HuH-7.5 (cell line): ENCODE results near the gene PTTG1IP.

Source experiments
- DNase-seq: peaks from one replicate; pipeline ENCODE4 v3.0.0; 2011; ENCODE audit warnings: low spot score

Gene PTTG1IP

GRCh38 chr21:44909719-44910118 lies 36.2 kb upstream of the PTTG1IP start:
- no peak for DNase-seq

DNA sequence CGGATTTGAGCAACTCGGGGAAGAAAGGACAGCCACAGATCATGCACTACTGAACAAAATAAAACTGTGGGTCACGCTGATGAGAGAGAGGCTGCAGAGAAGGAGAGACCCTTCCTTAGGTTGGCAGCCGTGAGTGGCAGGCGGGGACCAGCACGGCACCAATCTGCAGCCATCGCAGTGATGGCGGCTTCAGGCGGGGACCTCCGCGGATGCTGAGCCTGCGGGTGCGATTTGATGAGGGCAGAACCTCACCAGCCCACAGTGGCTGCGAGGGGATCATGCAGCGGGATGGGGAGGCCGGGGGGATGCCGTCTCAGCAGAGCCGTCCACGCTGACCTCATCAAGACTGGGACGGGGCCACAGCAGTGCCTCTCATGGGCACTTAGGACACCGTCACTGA lies 35.4 kb upstream of the PTTG1IP start:
- DNase-seq = no peak

DNA sequence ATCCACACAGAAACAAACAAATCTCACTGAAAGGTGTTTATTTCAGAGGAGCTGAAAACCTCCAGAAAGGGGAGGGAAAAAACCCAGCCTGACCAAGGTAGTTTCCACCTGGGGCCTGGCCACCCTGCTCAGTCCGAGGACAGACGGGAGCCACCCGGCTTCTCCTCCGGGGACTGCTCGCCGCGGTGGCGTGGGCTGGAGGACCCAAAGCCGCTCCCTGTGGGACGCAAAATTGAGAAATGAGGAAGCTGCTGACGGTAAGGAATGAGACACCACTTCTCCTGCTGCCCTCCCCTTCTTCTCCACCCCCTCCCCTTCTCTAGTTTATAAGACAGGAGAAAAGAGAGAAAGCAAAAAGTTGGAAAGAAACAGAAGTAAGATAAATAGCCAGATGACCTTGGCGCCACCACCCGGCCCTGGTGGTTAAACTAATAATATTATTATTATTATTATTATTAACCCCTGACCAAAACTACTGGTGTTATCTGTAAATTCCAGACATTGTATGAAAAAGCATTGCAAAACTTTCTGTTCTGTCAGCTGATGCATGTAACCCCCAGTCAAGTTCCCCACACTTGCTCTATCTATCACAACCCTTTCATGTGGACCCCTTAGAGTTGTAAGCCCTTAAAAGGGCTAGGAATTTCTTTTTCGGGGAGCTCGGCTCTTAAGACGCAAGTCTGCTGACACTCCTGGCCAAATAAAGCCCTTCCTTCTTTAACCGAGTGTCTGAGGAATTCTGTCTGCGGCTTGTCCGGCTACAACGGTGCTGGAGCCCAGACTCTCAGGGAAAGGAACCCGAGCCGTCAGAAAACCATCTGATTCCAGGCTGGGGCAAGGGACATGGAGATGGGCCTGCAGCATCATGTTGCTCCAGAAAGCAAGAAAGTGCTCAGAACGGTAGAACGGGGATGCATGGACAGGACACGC lies 34.7 kb upstream of the PTTG1IP start:
- no peak for DNase-seq

- no peak for DNase-seq
These were observed 33.9 kb upstream of the PTTG1IP start for GRCh38 chr21:44907225-44907965.

DNA sequence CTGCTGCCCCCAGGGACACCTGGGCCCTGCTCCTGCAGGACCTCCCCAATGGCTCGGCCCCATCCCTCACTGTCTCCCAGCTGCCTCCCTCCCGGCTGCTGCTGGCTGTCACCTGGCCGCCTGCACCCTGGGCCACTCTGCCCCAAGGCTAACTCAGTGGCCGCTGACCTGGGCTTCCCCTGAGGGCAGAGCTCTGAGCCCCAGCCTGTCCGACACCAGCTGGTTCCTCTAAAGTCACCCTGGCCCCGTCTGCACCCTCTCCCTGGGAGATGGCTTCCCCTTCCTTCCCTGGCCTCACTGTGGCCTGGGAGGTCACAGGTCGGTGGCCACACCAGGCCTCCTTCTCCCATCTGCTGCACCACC lies 32.2 kb upstream of the PTTG1IP start:
- DNase-seq = no peak

- DNase-seq = no peak
These were observed 31.7 kb upstream of the PTTG1IP start for GRCh38 chr21:44905016-44905727.

GRCh38 chr21:44904141-44904923 lies 30.8 kb upstream of the PTTG1IP start:
- no peak for DNase-seq

DNA sequence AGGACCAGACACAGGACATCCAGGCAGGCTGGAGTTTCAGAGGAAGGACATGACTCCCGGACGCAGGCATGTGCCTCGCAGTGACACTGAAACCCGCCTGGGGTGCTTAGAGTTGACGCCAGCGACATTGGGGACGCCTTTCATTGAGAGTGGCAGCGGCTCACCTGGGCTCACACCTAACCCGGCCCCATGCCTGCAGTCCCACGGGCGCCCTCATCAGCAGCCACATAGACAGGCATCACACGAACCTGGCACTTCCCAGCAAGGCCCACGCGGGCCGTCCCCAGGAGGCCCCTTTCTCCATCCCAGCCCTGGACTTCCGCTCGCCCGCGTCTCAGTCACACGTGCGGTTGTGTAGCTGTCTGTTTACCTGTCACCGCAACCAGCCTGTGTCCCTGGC lies 30.2 kb upstream of the PTTG1IP start:
- DNase-seq = no peak

- DNase-seq = no peak
These were observed 29.7 kb upstream of the PTTG1IP start for GRCh38 chr21:44903050-44903685.

DNA sequence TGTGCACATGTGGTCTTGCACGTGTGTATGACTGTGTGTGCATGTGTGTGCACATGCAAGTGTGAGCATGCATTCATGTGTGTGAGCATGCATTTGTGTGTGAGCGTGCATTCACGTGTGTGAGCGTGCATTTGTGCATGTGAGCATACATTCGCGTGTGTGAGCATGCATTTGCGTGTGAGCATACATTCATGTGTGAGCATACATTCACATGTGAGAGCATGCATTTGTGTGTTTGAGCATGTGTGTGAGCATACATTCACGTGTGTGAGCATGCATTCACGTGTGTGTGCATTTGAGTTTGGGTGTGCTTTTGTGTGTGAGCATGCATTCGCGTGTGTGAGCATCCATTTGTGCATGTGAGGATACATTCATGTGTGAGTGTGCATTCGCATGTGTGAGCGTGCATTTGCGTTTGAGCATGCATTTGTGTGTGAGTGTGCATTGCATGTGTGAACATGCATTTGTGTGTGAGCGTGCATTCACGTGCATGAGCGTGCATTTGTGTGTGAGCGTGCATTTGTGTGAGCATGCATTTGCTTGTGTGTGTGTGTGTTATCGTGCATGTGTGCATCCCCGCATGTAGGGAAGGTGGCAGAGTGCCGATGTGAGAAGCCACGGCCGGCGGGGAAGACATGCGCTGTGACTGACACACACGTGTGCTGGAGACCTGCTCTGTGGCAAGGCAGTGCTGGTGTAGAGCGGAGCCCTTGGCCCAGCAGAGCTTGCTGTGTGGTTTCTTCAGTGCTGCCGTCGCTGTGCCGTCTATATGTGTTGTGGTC lies 29.0 kb upstream of the PTTG1IP start:
- DNase-seq = no peak

DNA sequence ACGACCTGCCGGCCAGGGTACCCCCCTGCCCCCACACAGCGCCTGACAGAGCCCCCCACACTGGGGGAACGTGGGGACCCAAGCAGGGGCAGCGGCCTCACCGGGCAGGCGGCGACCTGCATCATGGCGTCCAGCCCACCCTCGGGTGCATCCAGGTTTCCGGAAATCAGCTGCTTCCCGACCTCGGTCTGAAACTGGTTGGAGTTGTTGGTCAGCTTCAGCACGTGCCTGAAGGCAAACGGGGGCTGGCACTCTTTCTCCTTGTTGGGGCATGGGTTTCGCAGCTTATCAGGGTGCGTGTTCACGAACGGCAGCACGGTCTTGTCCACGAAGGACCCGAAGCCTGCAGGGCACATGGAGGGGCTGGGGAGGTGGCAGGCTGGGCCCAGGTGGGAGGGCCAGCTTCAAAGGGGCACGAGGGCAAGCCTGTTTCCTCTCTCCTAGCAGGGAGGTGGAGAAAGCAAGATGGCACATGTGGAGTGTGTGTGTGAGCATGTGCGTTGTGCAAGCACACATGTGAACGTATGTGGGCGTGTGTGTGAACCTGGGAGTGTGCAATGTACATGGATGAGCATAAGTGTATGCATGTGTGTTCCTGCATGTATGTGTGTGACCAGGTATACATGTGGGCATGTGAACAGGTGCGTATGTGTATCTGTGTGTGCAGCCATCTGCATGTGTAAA lies 28.0 kb upstream of the PTTG1IP start:
- DNase-seq = no peak

GRCh38 chr21:44900559-44901251 lies 27.2 kb upstream of the PTTG1IP start:
- DNase-seq = no peak

GRCh38 chr21:44899768-44900558 lies 26.5 kb upstream of the PTTG1IP start:
- DNase-seq = no peak

- no peak for DNase-seq
These were observed 25.6 kb upstream of the PTTG1IP start for GRCh38 chr21:44898851-44899767.

GRCh38 chr21:44898011-44898488 lies 24.6 kb upstream of the PTTG1IP start:
- no peak for DNase-seq

GRCh38 chr21:44897326-44898010 lies 24.0 kb upstream of the PTTG1IP start:
- no peak for DNase-seq
